GM18526 (cell line): ENCODE data around the gene SDF4.

Source experiments
- POLR2A ChIP-seq: IDR thresholded peaks from 3 replicates; pipeline ENCODE4 v1.6.1; 2011; ENCODE audit not compliant: insufficient read length; ENCODE audit errors: extremely low read depth

SDF4 gene

GRCh38 chr1:1168451-1169411 is 63.1 kb downstream of the SDF4 start:
- TF ChIP-seq POLR2A = no peak

- TF ChIP-seq POLR2A = no peak
Observed at GRCh38 chr1:1167841-1168450, 63.9 kb downstream of the SDF4 start.

GRCh38 chr1:1167398-1167821 is 64.4 kb downstream of the SDF4 start:
- TF ChIP-seq POLR2A = no peak
